ENCODE data around the gene AUTS2. TPM values are rescaled to one million over a fixed set of nuclear protein-coding genes. Genes with fewer than 3 reads are reported as not detected.
"Not testable (repeated sequence)": the region's sequence is repeated elsewhere in the genome, so short reads cannot be mapped to it uniquely, and the experiment has no call there.

AUTS2 gene
- total RNA-seq, 1 donor from 2014 or later: 95.3 TPM

GRCh38 chr7:70726294-70726693, 1128.0 kb downstream of the AUTS2 start:
- DNase-seq: no peak

GRCh38 chr7:70726951-70727378, 1128.7 kb downstream of the AUTS2 start:
- DNase-seq: no peak

- DNase-seq: no peak
These were observed 1129.6 kb downstream of the AUTS2 start for GRCh38 chr7:70727861-70728260.

GRCh38 chr7:70728872-70729552, 1130.7 kb downstream of the AUTS2 start:
- no peak for DNase-seq

- DNase-seq: not testable (repeated sequence)
These were observed 1131.4 kb downstream of the AUTS2 start for GRCh38 chr7:70729553-70730157.

GRCh38 chr7:70730451-70731110, 1132.3 kb downstream of the AUTS2 start:
- DNase-seq: no peak

GRCh38 chr7:70733090-70733489, 1134.8 kb downstream of the AUTS2 start:
- DNase-seq: no peak

- DNase-seq: no peak
These were observed 1136.1 kb downstream of the AUTS2 start for GRCh38 chr7:70734411-70734810.

GRCh38 chr7:70735313-70735712, 1137.0 kb downstream of the AUTS2 start:
- no peak for DNase-seq

GRCh38 chr7:70736715-70737460, 1138.6 kb downstream of the AUTS2 start:
- DNase-seq: no peak

- no peak for DNase-seq
These were observed 1140.0 kb downstream of the AUTS2 start for GRCh38 chr7:70738151-70738885.

GRCh38 chr7:70739646-70740210, 1141.5 kb downstream of the AUTS2 start:
- DNase-seq: no peak

GRCh38 chr7:70741666-70742065, 1143.4 kb downstream of the AUTS2 start:
- no peak for DNase-seq

GRCh38 chr7:70743531-70744325, 1145.5 kb downstream of the AUTS2 start:
- DNase-seq: no peak

- no peak for DNase-seq
These were observed 1146.2 kb downstream of the AUTS2 start for GRCh38 chr7:70744492-70744891.

GRCh38 chr7:70749831-70750230, 1151.6 kb downstream of the AUTS2 start:
- DNase-seq: no peak

- DNase-seq: no peak
These were observed 1153.6 kb downstream of the AUTS2 start for GRCh38 chr7:70751895-70752294.

- DNase-seq: no peak
These were observed 1154.5 kb downstream of the AUTS2 start for GRCh38 chr7:70752794-70753241.

- DNase-seq: no peak
These were observed 1158.5 kb downstream of the AUTS2 start for GRCh38 chr7:70756789-70757188.

GRCh38 chr7:70758646-70759045, 1160.4 kb downstream of the AUTS2 start:
- DNase-seq: no peak

GRCh38 chr7:70759674-70760073, 1161.4 kb downstream of the AUTS2 start:
- DNase-seq: no peak

Measured in occipital lobe (tissue), 2 donors.